ENCODE results near the gene MTG2. TPM values are rescaled to one million over a fixed set of nuclear protein-coding genes. Genes with fewer than 3 reads are reported as not detected.

MTG2 gene
- total and polyA plus RNA-seq, 2 of the 13 experiments (the other 11 are each of a cell fraction or from before 2014, with no cell fraction given), result 20.4 to 37.8 TPM

- no peak for TF ChIP-seq IRF9 (CRISPR knock-in tag; IDR thresholded peaks at IDR 0.05; ENCODE audit: borderline replicate concordance)
- TF ChIP-seq TP53 (CRISPR knock-in tag; conservative IDR thresholded peaks at IDR 0.05), result no peak
- TF ChIP-seq THRA (CRISPR knock-in tag; IDR thresholded peaks at IDR 0.05; ENCODE audit: borderline replicate concordance), result no peak; the same call in 1 of the 2 replicates
- no peak for TF ChIP-seq HMGA1 (CRISPR knock-in tag; conservative IDR thresholded peaks at IDR 0.05)
- no peak for TF ChIP-seq NFAT5 (CRISPR knock-in tag; IDR thresholded peaks at IDR 0.05)
- no peak for TF ChIP-seq AHR (CRISPR knock-in tag; IDR thresholded peaks at IDR 0.05)
- TF ChIP-seq, protein P1, sequence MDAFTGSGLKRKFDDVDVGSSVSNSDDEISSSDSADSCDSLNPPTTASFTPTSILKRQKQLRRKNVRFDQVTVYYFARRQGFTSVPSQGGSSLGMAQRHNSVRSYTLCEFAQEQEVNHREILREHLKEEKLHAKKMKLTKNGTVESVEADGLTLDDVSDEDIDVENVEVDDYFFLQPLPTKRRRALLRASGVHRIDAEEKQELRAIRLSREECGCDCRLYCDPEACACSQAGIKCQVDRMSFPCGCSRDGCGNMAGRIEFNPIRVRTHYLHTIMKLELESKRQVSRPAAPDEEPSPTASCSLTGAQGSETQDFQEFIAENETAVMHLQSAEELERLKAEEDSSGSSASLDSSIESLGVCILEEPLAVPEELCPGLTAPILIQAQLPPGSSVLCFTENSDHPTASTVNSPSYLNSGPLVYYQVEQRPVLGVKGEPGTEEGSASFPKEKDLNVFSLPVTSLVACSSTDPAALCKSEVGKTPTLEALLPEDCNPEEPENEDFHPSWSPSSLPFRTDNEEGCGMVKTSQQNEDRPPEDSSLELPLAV (CRISPR knock-in tag; conservative IDR thresholded peaks at IDR 0.05; ENCODE audit: low read depth), result no peak
- no peak for TF ChIP-seq HDAC6 (IDR thresholded peaks at IDR 0.05; ENCODE audit: low read depth, low read length)
- TF ChIP-seq NAIF1 (CRISPR knock-in tag; IDR thresholded peaks at IDR 0.05; ENCODE audit: borderline replicate concordance), result no peak
- TF ChIP-seq ZBTB21 (CRISPR knock-in tag; IDR thresholded peaks at IDR 0.05), result no peak
- no peak for TF ChIP-seq SRF (IDR thresholded peaks at IDR 0.05; ENCODE audit: low read depth, low read length)
- TF ChIP-seq, protein P2, sequence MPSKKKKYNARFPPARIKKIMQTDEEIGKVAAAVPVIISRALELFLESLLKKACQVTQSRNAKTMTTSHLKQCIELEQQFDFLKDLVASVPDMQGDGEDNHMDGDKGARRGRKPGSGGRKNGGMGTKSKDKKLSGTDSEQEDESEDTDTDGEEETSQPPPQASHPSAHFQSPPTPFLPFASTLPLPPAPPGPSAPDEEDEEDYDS (CRISPR knock-in tag; IDR thresholded peaks at IDR 0.05), result no peak
- TF ChIP-seq ZNF710 (CRISPR knock-in tag; IDR thresholded peaks at IDR 0.05; ENCODE audit: borderline replicate concordance), result no peak
- TF ChIP-seq RFX1 (IDR thresholded peaks at IDR 0.05), result no peak
- 0 out of 2 replicates have a peak, but pooled peaks have one; percentile 22 for TF ChIP-seq ZNF746 (CRISPR knock-in tag; IDR thresholded peaks at IDR 0.05)
- peak; percentile 77 for TF ChIP-seq GATAD2A (CRISPR knock-in tag; IDR thresholded peaks at IDR 0.05)
- peak; percentile 9; the same call in 1 of the 2 replicates for TF ChIP-seq ZNF331 (CRISPR knock-in tag; IDR thresholded peaks at IDR 0.05)
- TF ChIP-seq HDAC2 (CRISPR knock-in tag; IDR thresholded peaks at IDR 0.05), result 0 out of 2 replicates have a peak, but pooled peaks have one; percentile 17
- TF ChIP-seq KLF15 (CRISPR knock-in tag; IDR thresholded peaks at IDR 0.05; ENCODE audit: borderline replicate concordance), result no peak
Measured at GRCh38 chr20:62244644-62245108, 61.8 kb downstream of the MTG2 start (continued).

Data from HepG2 (cell line).